ENCODE measurements around the gene GPC4.

Gene GPC4

GRCh38 chrX:133434197-133434820 is 19.0 kb upstream of the GPC4 start:
- H3K4me3 ChIP-seq (replicated peaks; ENCODE audit: low read depth, low read length), result no peak overlapping the region
- no peak for DNase-seq (ENCODE audit: low read depth)
- no peak for TF ChIP-seq CTCF (IDR thresholded peaks at IDR 0.05; ENCODE audit: low read length, missing control alignments)

GRCh38 chrX:133419911-133420310 is 4.6 kb upstream of the GPC4 start:
- no peak for DNase-seq (ENCODE audit: low read depth)
- TF ChIP-seq CTCF (IDR thresholded peaks at IDR 0.05; ENCODE audit: low read length, missing control alignments), result no peak
- H3K4me3 ChIP-seq (replicated peaks; ENCODE audit: low read depth, low read length), result no peak overlapping the region

GRCh38 chrX:133418588-133418987 is 3.3 kb upstream of the GPC4 start:
- no peak for DNase-seq (ENCODE audit: low read depth)
- H3K4me3 ChIP-seq (replicated peaks; ENCODE audit: low read depth, low read length), result no peak overlapping the region
- no peak for TF ChIP-seq CTCF (IDR thresholded peaks at IDR 0.05; ENCODE audit: low read length, missing control alignments)

GRCh38 chrX:133417364-133417763 is 2.1 kb upstream of the GPC4 start:
- no peak for TF ChIP-seq CTCF (IDR thresholded peaks at IDR 0.05; ENCODE audit: low read length, missing control alignments)
- DNase-seq (ENCODE audit: low read depth), result no peak

GRCh38 chrX:133414406-133415275 is 648 bp downstream of the GPC4 start:
- DNase-seq (ENCODE audit: low read depth), result peak; percentile 3
- peak overlapping the region; percentile 36 for H3K4me3 ChIP-seq (replicated peaks; ENCODE audit: low read depth, low read length)
- no peak for TF ChIP-seq CTCF (IDR thresholded peaks at IDR 0.05; ENCODE audit: low read length, missing control alignments)

More at GRCh38 chrX:133417364-133417763, 2.1 kb upstream of the GPC4 start:
- H3K4me3 ChIP-seq (replicated peaks; ENCODE audit: low read depth, low read length), result no peak overlapping the region

- no peak for TF ChIP-seq CTCF (IDR thresholded peaks at IDR 0.05; ENCODE audit: low read length, missing control alignments)
- no peak overlapping the region for H3K4me3 ChIP-seq (replicated peaks; ENCODE audit: low read depth, low read length)
- no peak for DNase-seq (ENCODE audit: low read depth)
Observed at GRCh38 chrX:133413218-133413925, 1.9 kb downstream of the GPC4 start.

Measured in fibroblast of pulmonary artery (primary cell).